Rectal smooth muscle tissue (tissue), 1 donor: ENCODE data around the gene QPRT.
"Not testable (repeated sequence)": the region's sequence is repeated elsewhere in the genome, so short reads cannot be mapped to it uniquely, and the experiment has no call there.

Experiments
- H3K27ac ChIP-seq: one replicate; pipeline ENCODE4 v1.7.0; 2013; ENCODE audit warnings: low read depth, low read length, inconsistent platforms
- H3K27me3 ChIP-seq: one replicate; pipeline ENCODE4 v1.7.0; 2013; ENCODE audit warnings: low read length; ENCODE audit not compliant: control insufficient read depth, insufficient read depth
- H3K36me3 ChIP-seq: one replicate; pipeline ENCODE4 v1.7.0; 2013; ENCODE audit warnings: low read length; ENCODE audit not compliant: control insufficient read depth, insufficient read depth
- H3K4me1 ChIP-seq: one replicate; pipeline ENCODE4 v1.7.0; 2013; ENCODE audit warnings: low read length; ENCODE audit not compliant: control insufficient read depth, insufficient read depth
- H3K4me3 ChIP-seq: one replicate; pipeline ENCODE4 v1.7.0; 2013; ENCODE audit warnings: low read length
- H3K9ac ChIP-seq: one replicate; pipeline ENCODE4 v1.7.0; 2013; ENCODE audit warnings: low read length

The QPRT gene

DNA sequence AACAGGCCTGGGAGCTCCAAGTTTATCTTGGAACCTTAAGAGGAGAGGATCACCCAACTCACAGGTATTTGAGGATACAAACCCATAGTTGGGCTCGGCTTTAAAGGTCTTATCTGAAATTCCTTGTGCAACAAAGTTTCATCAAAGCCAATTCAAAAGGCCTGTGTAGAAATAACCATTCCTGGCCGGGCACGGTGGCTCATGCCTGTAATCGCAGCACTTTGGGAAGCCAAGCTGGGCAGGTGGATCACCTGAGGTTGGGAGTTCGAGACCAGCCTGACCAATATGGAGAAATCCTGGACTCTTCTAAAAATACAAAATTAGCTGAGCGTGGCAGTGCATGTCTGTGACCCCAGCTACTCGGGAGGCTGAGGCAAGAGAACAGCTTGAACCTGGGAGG lies 38.1 kb downstream of the QPRT start:
- Histone ChIP-seq H3K4me1 (no peaks in the 10 kb centered on the region), H3K27ac (no peak overlapping the region), H3K9ac (no peak overlapping the region), H3K27me3 (no peaks in the 10 kb centered on the region), H3K36me3 (no peaks in the 10 kb centered on the region), H3K4me3 (no peak overlapping the region)

DNA sequence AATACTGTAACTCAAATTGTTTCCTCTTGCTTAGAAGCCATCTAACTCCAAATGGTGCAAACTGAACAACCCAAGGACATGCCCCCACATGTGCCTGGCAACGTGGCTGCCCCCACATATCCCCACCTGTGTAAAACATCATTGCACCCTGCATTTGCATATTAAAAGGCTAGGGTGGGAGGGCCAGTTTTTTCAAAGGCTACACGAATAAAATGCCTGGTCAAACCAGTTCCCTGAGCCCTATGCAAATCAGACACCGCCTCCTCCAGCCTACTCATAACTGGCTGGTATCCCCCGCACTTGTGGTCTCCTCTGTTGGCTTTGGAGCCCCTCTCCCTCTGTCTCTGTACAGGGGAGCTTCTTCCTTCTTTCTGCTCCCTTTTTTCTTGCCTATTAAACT lies 40.1 kb downstream of the QPRT start:
- Histone ChIP-seq H3K27ac (no peak overlapping the region), H3K4me1 (no peaks in the 10 kb centered on the region), H3K27me3 (no peaks in the 10 kb centered on the region), H3K36me3 (no peaks in the 10 kb centered on the region), H3K4me3 (no peak overlapping the region), H3K9ac (no peak overlapping the region)

DNA sequence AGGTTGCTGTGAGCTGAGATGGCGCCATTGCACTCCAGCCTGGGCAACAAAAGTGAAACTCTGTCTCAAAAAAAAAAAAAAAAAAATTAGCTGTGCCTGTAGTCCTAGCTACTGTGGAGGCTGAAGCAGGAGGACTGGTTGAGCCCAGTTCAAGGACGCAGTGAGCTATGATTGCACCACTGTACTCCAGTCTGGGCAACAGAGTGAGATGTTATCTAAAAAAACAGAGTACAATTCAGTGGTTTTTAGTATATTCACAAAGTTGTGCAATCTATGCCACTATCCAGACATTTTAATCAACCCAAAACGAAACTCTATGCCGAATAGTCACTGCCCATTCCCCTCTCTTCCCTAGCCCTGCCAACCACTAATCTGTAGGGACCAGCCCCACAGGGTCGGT lies 41.7 kb downstream of the QPRT start:
- Histone ChIP-seq H3K9ac (no peak overlapping the region), H3K36me3 (no peaks in the 10 kb centered on the region), H3K4me3 (no peak overlapping the region), H3K27me3 (no peaks in the 10 kb centered on the region), H3K4me1 (no peaks in the 10 kb centered on the region), H3K27ac (no peak overlapping the region)

DNA sequence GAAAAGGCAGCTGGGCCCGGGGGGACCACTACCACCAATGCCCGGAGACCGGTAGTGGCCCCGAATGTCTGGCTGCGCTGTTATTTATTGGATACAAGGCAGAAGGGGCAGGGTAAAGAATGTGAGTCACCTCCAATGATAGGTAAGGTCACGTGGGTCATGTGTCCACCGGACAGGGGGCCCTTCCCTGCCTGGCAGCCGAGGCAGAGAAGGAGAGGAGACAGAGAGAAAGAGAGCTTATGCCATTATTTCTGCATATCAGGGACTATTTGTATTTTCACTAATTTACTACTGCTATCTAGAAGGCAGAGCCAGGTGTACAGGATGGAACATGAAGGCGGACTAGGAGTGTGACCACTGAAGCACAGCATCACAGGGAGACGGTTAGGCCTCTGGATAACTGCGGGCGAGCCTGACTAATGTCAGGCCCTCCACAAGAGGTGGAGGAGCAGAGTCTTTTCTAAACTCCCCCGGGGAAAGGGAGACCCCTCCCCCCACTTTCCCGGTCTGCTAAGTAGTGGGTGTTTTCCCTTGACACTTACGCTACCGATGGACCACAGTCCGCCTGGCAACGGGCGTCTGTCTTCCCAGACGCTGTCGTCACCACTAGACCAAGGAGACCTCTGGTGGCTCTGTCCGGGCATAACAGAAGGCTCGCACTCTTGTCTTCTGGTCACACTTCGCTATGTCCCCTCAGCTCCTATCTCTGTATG lies 42.3 kb downstream of the QPRT start:
- not testable (repeated sequence) for H3K4me1 ChIP-seq

DNA sequence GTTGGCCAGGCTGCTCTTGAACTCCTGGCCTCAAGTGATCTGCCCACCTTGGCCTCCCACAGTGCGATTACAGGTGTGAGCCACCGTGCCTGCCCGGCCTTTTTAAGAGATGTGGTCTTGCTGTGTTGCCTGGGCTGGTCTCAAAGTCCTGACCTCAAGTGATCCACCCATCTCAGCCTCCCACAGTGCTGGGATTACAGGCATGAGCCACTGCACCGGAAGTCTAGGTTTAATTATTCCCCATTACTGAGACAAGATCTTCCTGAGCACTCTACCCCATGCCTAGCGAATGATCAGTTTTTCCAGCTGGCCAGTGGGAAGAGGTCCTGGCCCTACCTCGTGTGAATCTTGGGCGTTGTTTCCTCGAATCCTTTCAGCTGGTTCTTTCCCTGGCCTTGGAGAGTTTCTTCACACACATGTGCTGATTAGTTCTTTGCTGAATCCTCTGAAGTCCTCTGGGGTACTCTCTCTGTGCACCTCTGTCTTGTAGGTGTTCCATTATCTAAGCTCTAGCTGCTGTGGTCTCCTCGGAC lies 47.9 kb downstream of the QPRT start:
- Histone ChIP-seq H3K9ac (no peak overlapping the region), H3K36me3 (no peaks in the 10 kb centered on the region), H3K4me1 (no peaks in the 10 kb centered on the region), H3K27ac (no peak overlapping the region), H3K4me3 (no peak overlapping the region), H3K27me3 (no peaks in the 10 kb centered on the region)

More for the DNA sequence above, 42.3 kb downstream of the QPRT start:
- H3K27me3 ChIP-seq, H3K9ac ChIP-seq, H3K27ac ChIP-seq, H3K4me3 ChIP-seq, H3K36me3 ChIP-seq: not testable (repeated sequence)

DNA sequence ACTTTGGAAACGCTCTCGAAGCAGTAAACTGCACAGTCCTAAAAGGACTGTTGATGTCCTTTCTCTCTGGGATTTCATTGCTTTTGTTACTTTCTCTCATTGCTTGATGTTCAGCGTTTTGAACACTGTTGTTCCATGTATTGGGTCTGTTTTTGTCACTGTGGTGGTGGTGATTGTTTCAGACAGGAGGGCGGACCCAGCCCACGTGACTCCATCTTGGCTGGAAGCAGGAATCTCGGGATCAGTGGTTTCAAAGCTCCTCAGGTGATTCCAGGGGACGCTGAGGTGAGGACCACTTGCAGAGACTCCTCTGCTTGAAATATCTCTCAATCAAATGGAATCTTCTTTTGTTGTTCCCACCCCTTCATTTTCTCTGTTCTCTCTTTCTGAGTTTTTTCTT lies 48.5 kb downstream of the QPRT start:
- no peaks in the 10 kb centered on the region for H3K4me1 ChIP-seq
- H3K27me3 ChIP-seq: no peaks in the 10 kb centered on the region
- no peak overlapping the region for H3K9ac ChIP-seq
- H3K27ac ChIP-seq: no peak overlapping the region
- H3K4me3 ChIP-seq: no peak overlapping the region
- no peaks in the 10 kb centered on the region for H3K36me3 ChIP-seq

DNA sequence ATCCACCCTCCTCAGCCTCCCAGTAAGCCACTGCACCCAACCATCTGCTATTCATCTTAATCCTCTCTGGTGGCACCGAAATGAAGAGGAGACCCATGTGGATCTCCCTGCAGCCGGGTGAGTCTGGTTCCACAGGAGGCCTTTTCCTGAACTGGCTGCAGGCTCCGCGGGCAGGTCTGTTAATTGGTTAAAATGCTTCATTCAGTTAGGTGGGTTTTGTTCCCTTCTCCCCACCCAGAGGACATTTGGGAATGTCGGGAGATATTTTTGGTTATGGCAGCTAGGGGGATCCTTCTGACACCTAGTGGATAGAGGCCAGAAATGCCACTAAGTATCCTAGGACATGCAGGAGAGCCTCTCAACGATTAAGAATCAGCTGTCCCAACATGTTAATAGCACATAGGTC lies 50.1 kb downstream of the QPRT start:
- Histone ChIP-seq H3K36me3 (no peaks in the 10 kb centered on the region), H3K9ac (no peak overlapping the region), H3K27me3 (no peaks in the 10 kb centered on the region), H3K4me3 (no peak overlapping the region), H3K4me1 (no peaks in the 10 kb centered on the region), H3K27ac (no peak overlapping the region)

DNA sequence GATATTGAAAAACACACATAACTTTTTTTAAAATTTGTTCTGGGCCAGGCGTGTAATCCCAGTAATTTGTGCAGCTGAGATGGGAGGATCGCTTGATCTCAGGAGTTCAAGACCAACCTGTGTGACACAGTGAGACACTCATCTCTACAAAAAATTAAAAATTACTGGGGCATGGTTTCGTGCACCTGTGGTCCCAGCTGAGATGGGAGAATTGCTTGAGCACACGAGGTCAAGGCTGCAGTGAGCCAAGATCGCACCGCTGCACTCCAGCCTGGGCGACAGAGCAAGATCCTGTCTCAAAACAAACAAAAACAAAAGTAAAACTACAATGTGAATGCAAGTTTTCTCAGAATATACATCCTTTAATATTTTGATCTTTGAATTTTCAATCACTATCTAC lies 51.7 kb downstream of the QPRT start:
- H3K9ac ChIP-seq: no peak overlapping the region
- no peak overlapping the region for H3K4me3 ChIP-seq
- no peaks in the 10 kb centered on the region for H3K36me3 ChIP-seq
- no peaks in the 10 kb centered on the region for H3K27me3 ChIP-seq
- H3K27ac ChIP-seq: no peak overlapping the region
- no peaks in the 10 kb centered on the region for H3K4me1 ChIP-seq

DNA sequence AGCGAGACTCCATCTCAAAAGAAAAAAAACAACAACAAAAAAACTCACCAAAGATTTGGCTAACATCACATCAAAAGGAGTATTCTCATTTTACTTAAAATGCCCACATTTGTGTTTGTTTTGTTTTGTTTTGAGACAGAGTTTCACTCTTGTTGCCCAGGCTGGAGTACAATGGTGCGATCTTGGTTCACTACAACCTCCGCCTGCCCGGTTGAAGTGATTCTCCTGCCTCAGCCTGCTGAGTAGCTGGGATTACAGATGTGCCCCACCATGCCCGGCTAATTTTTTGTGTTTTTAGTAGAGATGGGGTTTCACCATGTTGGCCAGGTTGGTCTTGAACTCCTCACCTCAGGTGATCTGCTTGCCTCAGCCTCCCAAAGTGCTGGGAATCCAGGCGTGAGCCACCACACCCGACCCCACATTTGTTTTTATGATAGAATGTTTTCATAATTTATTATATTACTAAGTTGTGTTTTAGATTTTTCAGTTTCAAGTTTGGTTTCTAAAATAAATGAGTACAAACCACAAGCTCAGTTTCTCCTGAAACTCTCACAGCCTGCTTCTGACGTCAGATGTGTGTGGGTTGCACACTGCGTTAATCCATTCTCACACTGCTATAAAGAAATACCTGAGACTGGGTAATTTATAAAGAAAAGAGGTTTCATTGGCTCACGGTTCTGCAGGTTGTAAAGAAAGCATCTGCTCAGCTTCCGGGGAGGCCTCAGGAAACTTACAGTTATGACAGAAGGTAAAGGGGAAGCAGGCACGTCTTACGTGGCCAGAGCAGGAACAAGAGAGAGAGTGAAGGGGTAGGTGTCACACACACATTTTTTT lies 53.0 kb downstream of the QPRT start:
- H3K36me3 ChIP-seq, H3K9ac ChIP-seq, H3K4me1 ChIP-seq, H3K27ac ChIP-seq, H3K4me3 ChIP-seq, H3K27me3 ChIP-seq: not testable (repeated sequence)

DNA sequence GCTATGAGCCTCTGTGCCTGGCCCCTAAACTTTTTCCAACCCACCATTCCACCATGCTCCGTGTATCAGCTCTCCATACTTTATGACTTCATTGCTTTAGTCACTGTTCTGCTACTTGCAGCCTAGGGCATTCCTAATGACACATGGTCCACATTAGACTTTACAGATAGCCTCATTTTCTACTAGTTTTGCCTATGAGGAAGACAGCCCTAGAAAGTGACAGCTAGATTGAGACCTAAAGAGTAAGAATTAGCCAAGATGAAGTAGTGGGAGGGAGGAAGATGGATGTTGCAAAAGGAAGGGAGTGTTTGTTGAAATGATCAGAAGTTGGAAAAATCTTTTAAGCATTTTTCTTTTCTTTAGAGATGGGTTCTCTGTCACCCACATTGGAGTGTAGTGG lies 55.8 kb downstream of the QPRT start:
- Histone ChIP-seq H3K27ac (no peak overlapping the region), H3K27me3 (no peaks in the 10 kb centered on the region), H3K4me1 (no peaks in the 10 kb centered on the region), H3K4me3 (no peak overlapping the region), H3K9ac (no peak overlapping the region), H3K36me3 (no peaks in the 10 kb centered on the region)

DNA sequence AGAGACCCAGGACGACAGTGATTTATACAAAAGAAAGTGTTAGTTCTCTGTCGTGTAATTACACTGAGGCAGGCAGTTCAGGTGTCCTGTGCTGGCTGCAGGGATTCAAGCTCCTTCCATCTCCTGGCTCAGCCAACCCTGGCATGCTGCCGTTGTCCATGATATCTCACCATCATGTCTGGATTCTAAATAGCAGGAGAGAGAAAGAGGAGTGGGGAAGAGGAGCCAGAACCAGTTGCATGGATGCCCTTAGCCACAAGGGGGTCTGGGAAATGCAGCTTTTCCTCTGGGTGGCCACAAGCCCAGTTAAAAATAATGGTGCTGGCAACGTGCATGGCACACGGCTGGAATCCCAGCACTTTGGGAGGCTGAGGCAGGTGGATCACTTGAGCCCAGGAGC lies 57.1 kb downstream of the QPRT start:
- H3K27me3 ChIP-seq: no peaks in the 10 kb centered on the region
- no peaks in the 10 kb centered on the region for H3K4me1 ChIP-seq
- H3K36me3 ChIP-seq: no peaks in the 10 kb centered on the region
- H3K4me3 ChIP-seq: peak overlapping the region; percentile 49
- no peak overlapping the region for H3K27ac ChIP-seq
- no peak overlapping the region for H3K9ac ChIP-seq

DNA sequence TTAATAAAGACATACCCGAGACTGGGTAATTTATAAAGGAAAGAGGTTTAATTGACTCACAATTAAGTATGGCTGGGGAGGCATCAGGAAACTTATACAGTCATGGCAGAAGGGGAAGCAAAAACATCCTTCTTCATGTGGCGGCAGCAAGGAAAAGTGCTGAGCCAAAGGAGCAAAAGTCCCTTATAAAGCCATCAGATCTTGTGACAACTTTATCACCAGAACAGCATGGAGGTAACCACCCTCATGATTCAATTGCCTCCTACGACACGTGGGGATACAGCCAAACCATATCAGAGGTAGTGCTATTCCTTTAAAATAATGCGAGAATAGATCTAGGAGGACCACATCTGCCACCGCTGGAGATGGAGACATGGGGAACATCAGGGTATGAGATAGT lies 57.8 kb downstream of the QPRT start:
- no peak overlapping the region for H3K27ac ChIP-seq
- no peaks in the 10 kb centered on the region for H3K4me1 ChIP-seq
- no peak overlapping the region for H3K4me3 ChIP-seq
- H3K36me3 ChIP-seq: no peaks in the 10 kb centered on the region
- no peak overlapping the region for H3K9ac ChIP-seq
- H3K27me3 ChIP-seq: no peaks in the 10 kb centered on the region

DNA sequence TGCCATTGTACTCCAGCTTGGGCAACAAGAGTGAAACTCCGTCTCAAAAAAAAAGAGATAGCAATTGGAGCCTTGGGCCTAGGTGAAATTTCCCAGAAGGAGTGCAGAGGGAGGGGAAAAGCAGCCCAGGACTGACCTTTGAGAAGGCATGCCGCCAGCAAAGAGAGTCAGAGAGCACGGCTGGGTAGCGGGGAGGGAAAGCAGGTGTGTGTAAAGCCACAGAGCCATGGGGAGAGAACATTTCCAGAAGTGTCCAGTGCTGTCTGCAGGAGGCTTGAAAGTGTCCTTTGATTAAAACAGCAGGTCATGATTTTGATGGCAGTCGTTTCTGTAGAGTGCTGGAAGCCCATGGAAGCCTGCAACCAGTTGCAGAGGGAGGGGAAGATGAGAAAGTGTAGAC lies 58.7 kb downstream of the QPRT start:
- Histone ChIP-seq H3K4me1 (no peaks in the 10 kb centered on the region), H3K27ac (no peak overlapping the region), H3K36me3 (no peaks in the 10 kb centered on the region), H3K27me3 (no peaks in the 10 kb centered on the region), H3K9ac (no peak overlapping the region), H3K4me3 (no peak overlapping the region)
